NCI-H2171 (cell line): ENCODE data around the gene CCDC197.
A peak's percentile ranks its signal among the peaks of the same experiment; 100 is the strongest.

Source experiments
- DNase-seq: peaks from one replicate; lab custom pipeline; 2025; lab: John Stamatoyannopoulos, UW

The CCDC197 gene

DNA sequence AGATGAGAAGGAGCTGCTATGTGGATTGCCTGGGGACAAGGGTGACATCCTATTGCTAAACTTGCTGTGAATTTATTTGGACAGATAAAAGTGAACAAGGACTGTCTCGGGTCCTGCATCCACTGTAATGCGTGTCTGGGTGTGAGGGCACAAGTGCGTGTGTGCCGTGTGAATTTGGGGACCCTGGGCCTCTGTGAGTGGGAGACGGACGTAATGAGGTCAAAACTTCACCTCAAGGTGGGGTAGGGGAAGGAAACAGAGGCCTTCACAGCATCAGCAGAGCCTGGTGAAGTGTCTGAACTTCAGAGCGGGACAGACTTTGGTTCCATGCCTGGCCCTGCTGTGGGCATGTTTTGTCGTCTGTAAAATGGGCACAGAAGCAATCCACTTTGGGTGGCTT lies 35.5 kb upstream of the CCDC197 start:
- no peak for DNase-seq

DNA sequence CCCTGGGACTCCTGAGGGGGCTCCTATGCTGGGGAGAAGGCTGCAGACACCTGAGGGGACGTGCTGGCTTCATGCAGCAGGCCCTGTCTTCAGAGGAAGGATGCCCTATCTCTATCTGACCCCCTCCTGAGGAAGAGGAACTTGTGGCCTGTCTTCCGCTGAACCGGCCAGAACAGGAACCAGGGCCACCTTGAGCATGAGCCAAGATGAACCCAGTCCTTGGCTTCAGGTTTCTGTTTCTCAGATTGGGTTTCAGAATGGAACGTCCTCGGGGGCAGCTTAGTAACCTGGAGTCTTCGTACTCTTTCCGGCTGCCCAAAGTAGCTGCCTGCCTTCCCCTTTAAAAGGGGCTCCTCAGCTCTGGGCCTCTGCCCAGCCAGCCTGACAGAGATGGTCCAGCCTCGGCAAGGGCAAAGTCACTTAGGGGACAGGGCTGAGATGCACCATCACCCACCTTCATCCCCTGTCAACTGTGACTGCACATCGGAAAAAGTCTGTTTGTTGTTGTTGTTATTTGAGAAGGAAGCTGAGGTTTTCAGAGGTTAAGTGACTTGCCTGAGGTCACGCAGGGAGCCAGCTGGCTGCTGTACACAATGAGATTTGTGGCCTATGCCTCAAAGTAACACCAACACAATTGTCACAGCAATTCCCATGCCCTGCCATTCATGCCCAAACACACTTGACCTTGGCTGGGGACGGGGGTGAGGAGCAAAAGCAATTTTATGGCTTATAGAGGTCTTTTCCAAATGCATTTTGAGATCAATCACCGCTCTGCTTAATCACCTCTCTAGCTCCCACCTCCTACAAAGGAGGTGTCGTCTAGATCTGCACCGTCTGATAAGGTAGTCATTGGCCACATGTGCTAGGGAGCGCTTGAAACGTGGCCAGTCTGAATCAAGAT lies 34.1 kb upstream of the CCDC197 start:
- DNase-seq: peak; percentile 21

DNA sequence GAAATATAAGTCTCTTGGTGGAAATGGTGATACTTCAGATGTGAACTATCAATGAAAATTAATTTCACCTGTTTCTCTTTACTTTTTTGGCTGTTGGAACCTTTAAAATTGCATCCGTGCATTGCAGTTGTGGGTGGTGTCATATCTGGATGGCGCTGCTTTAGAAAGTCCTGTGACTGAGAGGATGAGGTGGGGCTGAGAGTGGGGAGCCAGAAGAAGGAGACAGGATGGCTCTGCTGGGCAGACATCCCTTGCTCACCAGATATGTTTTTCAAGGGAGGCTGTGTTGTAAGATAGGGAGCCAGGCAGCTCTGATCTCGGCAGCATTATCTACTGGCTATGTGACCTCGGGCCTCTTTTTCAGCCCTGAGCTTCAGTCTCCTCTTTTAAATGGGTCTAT lies 33.4 kb upstream of the CCDC197 start:
- no peak for DNase-seq

- DNase-seq: no peak
These were observed 32.8 kb upstream of the CCDC197 start for GRCh38 chr14:93964281-93964680.

GRCh38 chr14:93964820-93965286 lies 32.2 kb upstream of the CCDC197 start:
- no peak for DNase-seq

DNA sequence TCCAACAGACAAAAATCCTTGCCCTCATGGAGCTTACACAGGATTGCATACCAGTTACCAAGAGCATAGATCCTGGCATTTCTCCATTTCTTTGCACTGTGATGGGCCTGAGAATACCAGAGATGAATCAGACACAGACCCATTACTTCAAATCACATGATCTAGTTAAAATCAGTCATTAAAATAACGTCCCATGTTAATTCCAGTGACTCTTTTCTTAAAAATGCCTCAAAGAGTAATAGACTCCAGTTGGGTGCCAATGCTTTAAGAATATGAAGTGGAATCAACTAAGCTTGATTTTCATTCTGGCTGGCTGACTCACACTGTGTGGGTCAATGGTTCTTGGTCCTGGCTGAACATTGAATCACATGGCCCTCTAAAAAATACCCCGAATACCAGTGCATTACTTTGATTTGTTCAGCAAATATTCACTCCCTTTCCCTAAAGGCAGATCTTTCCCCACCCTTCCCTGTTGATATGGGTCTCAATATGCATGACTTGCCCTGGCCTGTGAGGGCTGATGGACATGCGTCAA lies 31.7 kb upstream of the CCDC197 start:
- DNase-seq: no peak

DNA sequence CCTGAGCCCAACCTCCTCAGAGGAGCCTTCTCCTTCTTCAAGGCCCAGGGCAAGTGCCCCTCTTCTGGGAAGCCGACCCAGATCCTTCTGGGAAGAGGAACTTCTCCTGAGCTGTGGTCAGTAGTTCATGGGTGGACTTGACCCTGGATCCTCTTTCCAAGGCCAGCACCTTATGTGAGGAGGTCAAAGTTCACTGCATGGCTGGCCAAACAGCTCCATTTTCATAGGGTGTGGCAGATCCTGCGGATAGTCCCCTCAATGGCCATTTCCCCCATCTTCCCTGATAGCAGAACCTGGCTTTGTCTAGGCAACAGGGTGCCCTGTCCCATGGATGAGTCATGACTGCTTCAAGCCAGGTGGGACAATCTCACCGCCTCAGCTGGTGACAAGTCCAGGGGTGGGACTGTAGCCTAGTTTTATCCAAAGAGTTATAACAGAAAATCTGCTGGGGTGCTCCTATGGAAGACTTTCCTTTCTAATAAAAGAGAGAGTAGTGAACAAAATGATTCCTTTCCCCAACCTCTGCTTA lies 31.1 kb upstream of the CCDC197 start:
- DNase-seq: no peak

DNA sequence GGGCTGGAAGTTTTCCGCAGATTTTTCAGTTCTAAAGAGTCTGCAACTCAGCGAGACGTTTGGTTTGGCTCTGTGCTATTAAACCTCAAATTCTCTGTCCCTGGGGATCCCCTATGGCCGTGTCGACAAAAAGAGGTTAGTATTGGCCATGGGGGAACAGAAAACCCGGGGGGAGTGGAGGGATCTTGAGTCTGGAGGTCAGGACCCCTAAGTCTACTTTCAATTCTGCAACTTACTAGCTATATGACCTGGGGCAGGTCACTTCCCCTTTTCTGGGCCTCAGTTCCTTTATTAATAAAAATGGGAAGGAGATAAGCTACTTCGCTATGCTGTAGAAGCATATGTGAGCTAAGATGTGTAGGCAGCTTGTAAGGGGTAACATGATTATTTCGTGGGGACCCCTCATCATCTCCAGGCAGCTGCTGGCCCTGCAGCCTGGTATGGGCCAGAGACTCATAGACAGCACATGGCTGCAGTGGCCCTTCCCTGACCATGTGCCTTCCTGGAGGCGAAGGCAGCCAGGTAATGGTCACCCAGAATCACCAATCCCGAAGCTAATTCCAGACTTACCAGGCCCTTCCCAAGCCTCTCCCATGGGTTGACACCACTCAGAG lies 29.4 kb upstream of the CCDC197 start:
- DNase-seq: no peak

DNA sequence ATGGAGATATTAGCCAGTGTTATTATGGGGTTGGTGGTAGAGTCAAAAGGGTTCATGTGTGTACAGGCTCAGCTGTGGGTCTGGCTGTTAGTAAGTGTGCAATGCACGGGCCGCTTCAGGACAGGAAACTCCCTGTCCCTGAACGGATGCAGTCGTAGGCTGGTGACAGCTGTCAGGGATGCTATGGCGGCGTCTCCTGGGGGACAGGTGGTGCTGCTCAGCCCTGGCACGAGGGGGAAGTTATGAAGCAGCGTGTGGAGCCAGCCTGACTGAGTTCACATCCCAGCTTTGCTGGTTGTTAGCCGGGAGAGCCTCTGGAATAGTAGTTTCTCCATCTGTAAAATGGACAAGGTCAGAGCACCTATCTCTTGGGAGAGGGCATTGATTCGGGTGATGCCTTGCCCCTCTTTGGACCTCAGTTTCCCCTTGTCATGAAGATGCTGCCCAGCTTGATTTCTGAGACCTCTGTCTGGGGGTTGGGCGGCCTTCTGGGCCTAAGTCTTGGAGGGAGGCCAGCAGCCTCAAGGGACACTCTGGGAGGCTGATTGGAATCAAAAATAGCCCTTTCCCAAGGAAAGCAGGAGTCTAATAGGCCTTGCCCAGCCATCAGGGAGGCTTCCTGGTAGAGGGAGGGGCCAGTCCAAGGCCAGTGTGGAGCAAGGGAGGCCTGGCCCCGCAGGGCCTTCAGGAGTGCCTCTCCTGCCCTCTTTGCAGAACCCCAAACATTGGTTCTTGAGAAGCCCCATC lies 27.8 kb upstream of the CCDC197 start:
- peak; percentile 69 for DNase-seq

- peak; percentile 96 for DNase-seq
These were observed 26.5 kb upstream of the CCDC197 start for GRCh38 chr14:93970585-93970964.

- peak; percentile 96 for DNase-seq
These were observed 26.0 kb upstream of the CCDC197 start for GRCh38 chr14:93970965-93971634.

- no peak for DNase-seq
These were observed 25.5 kb upstream of the CCDC197 start for GRCh38 chr14:93971635-93972027.

DNA sequence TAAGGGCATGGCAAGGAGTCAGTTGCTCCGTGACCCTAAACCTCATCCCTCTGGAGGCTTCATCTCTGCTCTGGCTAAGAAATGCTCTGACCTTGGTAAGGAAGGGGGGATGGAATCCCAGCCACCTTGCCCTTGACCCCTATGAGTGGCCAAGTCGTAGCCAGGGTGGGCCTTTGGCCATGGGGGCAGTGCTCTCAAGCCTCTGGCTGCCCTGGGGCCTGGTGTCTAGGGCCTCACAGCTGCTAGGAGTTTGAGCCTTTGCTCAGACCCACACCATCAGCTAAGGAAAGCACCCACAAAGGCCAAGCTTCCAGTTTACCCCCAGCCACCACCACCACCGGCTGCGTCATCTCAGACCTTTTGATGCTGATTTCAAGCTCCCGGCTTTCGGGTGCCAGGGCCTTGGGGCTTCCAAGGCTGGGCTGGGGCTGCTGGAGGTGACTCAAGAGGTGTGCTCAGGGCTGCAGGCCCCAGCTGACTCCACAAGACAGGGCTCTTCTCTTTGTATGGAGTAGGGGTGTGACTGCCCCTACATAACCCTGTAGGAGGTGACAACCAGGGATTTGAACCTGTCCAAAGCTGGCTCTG lies 24.4 kb upstream of the CCDC197 start:
- DNase-seq: no peak

- no peak for DNase-seq
These were observed 23.5 kb upstream of the CCDC197 start for GRCh38 chr14:93973607-93974006.

DNA sequence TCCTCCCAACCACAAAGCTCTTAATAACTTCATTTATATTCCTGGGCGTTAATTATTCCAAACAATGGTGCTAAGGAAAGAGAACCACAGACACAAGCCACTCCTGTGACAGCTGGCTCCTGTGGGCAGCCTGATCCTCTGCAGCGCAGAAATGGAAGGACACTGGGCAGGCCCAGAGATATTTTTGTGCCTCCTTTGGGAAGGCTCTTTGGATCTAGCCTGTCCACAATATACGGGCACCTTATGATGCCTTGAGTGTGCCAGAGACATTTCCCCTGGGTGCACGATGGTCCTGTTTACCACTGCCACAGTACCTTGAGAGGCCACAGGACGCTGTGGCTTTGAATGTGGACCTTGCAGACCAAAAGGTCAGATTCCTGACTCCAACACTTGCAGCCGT lies 22.8 kb upstream of the CCDC197 start:
- no peak for DNase-seq

GRCh38 chr14:93974833-93975232 lies 22.3 kb upstream of the CCDC197 start:
- DNase-seq: peak; percentile 82

- no peak for DNase-seq
These were observed 21.2 kb upstream of the CCDC197 start for GRCh38 chr14:93975791-93976476.

GRCh38 chr14:93976477-93977057 lies 20.5 kb upstream of the CCDC197 start, which contains the start of gene ASB2:
TSS of gene ASB2 (minus strand) at chr14:93976570. CDS start at chr14:93964539, 12,031 bp downstream.
- DNase-seq: no peak

- no peak for DNase-seq
These were observed 19.9 kb upstream of the CCDC197 start for GRCh38 chr14:93977171-93977570.
